WTC11 (cell line): Measurements from ENCODE around the gene KIF5A. TPM values are rescaled to one million over a fixed set of nuclear protein-coding genes. Genes with fewer than 3 reads are reported as not detected.

Experiments used
- ATAC-seq: fragments of 200-7000 bp; cut with Tn5 transposase; 2 replicates; pipeline ENCODE4 v1.10.0; 2021; ENCODE audit warnings: mild to moderate bottlenecking, moderate library complexity
- CTCF ChIA-PET: fragments of 300-600 bp; sonication (Branson Sonifier 250); formaldehyde crosslinking; loops from one replicate; lab custom pipeline; 2021; ENCODE audit warnings: antibody characterized with exemption; lab: Charles Lee
- POLR2A ChIA-PET: fragments of 350-600 bp; sonication (Branson Sonifier 250); formaldehyde crosslinking; loops from one replicate; lab custom pipeline; 2021; ENCODE audit warnings: antibody characterized with exemption; lab: Charles Lee
- DNase-seq: peaks from one replicate; pipeline ENCODE4 v3.0.0; 2021; ENCODE audit warnings: low spot score
- H3K27ac Mint-ChIP-seq: 2 replicates; pipeline ENCODE4 v1.8.0; 2021; ENCODE audit warnings: mixed read lengths
- H3K27me3 Mint-ChIP-seq: 2 replicates; pipeline ENCODE4 v1.8.0; 2021; ENCODE audit warnings: low read depth, mild to moderate bottlenecking, moderate library complexity, mixed read lengths
- H3K36me3 Mint-ChIP-seq: 2 replicates; pipeline ENCODE4 v1.8.0; 2021; ENCODE audit warnings: mixed read lengths
- H3K4me1 Mint-ChIP-seq: 2 replicates; pipeline ENCODE4 v1.8.0; 2022; ENCODE audit warnings: mixed read lengths
- H3K4me3 Mint-ChIP-seq: 2 replicates; pipeline ENCODE4 v1.8.0; 2021; ENCODE audit warnings: mild to moderate bottlenecking, moderate library complexity, mixed read lengths
- H3K9me3 Mint-ChIP-seq: 2 replicates; pipeline ENCODE4 v1.8.0; 2021; ENCODE audit warnings: mixed read lengths
- CDX4 ChIP-seq: fragments of 250-450 bp; sonication (Bioruptor Pico); IDR thresholded peaks from 2 replicates; pipeline ENCODE4 v1.9.0; 2021; ENCODE audit warnings: moderate library complexity, mild to moderate bottlenecking, inconsistent platforms, borderline replicate concordance
- CREB1 ChIP-seq: sonication (generic); formaldehyde crosslinking; IDR thresholded peaks from 2 replicates; pipeline ENCODE4 v1.8.0; 2023; ENCODE audit warnings: mild to moderate bottlenecking, missing genetic modification reagents
- CREM ChIP-seq: sonication (generic); formaldehyde crosslinking; IDR thresholded peaks from 2 replicates; pipeline ENCODE4 v1.8.1; 2022; ENCODE audit warnings: mild to moderate bottlenecking, missing genetic modification reagents, moderate library complexity
- EMX1 ChIP-seq: fragments of 250-450 bp; sonication (Bioruptor Pico); IDR thresholded peaks from 2 replicates; pipeline ENCODE4 v1.8.0; 2021; ENCODE audit warnings: mild to moderate bottlenecking
- ESRRA ChIP-seq: sonication (generic); formaldehyde crosslinking; IDR thresholded peaks from 2 replicates; pipeline ENCODE4 v1.8.1; 2022; ENCODE audit warnings: mild to moderate bottlenecking, missing genetic modification reagents, borderline replicate concordance
- IRF2 ChIP-seq: sonication (generic); formaldehyde crosslinking; IDR thresholded peaks from 2 replicates; pipeline ENCODE4 v1.8.0; 2022; ENCODE audit warnings: low read depth, missing genetic modification reagents, borderline replicate concordance
- ZNF138 ChIP-seq: sonication (generic); formaldehyde crosslinking; conservative IDR thresholded peaks from 2 replicates; pipeline ENCODE4 v1.8.1; 2022; ENCODE audit warnings: mild to moderate bottlenecking, moderate library complexity, missing genetic modification reagents
- ZNF423 ChIP-seq: fragments of 250-450 bp; sonication (Bioruptor Pico); IDR thresholded peaks from 2 replicates; pipeline ENCODE4 v2.1.2; 2022; ENCODE audit warnings: mild to moderate bottlenecking, moderate library complexity
- total RNA-seq: library from RNA; stranded (reverse); gene quantifications from 3 replicates; pipeline ENCODE4 v1.2.3, GENCODE V29; 2021
- TF ChIP-seq, protein P1 (sequence below): sonication (generic); formaldehyde crosslinking; IDR thresholded peaks from 2 replicates; pipeline ENCODE4 v1.8.0; 2022; ENCODE audit warnings: mild to moderate bottlenecking, missing genetic modification reagents
- TF ChIP-seq, protein P2 (sequence below): fragments of 250-450 bp; sonication (Bioruptor Pico); IDR thresholded peaks from 2 replicates; pipeline ENCODE4 v1.9.0; 2021; ENCODE audit warnings: mild to moderate bottlenecking
- TF ChIP-seq, protein P3 (sequence below): fragments of 250-450 bp; sonication (Bioruptor Pico); IDR thresholded peaks from 2 replicates; pipeline ENCODE4 v1.9.0; 2021; ENCODE audit warnings: mild to moderate bottlenecking, borderline replicate concordance
- TF ChIP-seq, protein P4 (sequence below): sonication (generic); formaldehyde crosslinking; IDR thresholded peaks from 2 replicates; pipeline ENCODE4 v1.8.1; 2022; ENCODE audit warnings: missing genetic modification reagents, borderline replicate concordance

KIF5A gene
- total RNA-seq, 1 experiment from 2014 or later = 16.1 TPM

GRCh38 chr12:57623811-57624390, 74.1 kb downstream of the KIF5A start:
- Mint-ChIP-seq H3K27ac (no peak overlapping the region), H3K4me1 (peaks cover 37% of the 10 kb centered on the region), H3K27me3 (peaks cover 100% of the 10 kb centered on the region), H3K4me3 (no peak overlapping the region), H3K36me3 (peaks cover under 1% of the 10 kb centered on the region; the same call in 1 of the 2 replicates), H3K9me3 (no peaks in the 10 kb centered on the region)
- POLR2A ChIA-PET = no interaction called here
- TF ChIP-seq CREB1 (CRISPR knock-in tag) (no peak), CDX4 (CRISPR knock-in tag) (no peak), ESRRA (CRISPR knock-in tag) (no peak), CREM (no peak), IRF2 (no peak), ZNF138 (no peak), ZNF423 (CRISPR knock-in tag) (no peak), EMX1 (no peak)
- TF ChIP-seq, protein P1, sequence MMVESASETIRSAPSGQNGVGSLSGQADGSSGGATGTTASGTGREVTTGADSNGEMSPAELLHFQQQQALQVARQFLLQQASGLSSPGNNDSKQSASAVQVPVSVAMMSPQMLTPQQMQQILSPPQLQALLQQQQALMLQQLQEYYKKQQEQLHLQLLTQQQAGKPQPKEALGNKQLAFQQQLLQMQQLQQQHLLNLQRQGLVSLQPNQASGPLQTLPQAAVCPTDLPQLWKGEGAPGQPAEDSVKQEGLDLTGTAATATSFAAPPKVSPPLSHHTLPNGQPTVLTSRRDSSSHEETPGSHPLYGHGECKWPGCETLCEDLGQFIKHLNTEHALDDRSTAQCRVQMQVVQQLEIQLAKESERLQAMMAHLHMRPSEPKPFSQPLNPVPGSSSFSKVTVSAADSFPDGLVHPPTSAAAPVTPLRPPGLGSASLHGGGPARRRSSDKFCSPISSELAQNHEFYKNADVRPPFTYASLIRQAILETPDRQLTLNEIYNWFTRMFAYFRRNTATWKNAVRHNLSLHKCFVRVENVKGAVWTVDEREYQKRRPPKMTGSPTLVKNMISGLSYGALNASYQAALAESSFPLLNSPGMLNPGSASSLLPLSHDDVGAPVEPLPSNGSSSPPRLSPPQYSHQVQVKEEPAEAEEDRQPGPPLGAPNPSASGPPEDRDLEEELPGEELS = no peak
- TF ChIP-seq, protein P2, sequence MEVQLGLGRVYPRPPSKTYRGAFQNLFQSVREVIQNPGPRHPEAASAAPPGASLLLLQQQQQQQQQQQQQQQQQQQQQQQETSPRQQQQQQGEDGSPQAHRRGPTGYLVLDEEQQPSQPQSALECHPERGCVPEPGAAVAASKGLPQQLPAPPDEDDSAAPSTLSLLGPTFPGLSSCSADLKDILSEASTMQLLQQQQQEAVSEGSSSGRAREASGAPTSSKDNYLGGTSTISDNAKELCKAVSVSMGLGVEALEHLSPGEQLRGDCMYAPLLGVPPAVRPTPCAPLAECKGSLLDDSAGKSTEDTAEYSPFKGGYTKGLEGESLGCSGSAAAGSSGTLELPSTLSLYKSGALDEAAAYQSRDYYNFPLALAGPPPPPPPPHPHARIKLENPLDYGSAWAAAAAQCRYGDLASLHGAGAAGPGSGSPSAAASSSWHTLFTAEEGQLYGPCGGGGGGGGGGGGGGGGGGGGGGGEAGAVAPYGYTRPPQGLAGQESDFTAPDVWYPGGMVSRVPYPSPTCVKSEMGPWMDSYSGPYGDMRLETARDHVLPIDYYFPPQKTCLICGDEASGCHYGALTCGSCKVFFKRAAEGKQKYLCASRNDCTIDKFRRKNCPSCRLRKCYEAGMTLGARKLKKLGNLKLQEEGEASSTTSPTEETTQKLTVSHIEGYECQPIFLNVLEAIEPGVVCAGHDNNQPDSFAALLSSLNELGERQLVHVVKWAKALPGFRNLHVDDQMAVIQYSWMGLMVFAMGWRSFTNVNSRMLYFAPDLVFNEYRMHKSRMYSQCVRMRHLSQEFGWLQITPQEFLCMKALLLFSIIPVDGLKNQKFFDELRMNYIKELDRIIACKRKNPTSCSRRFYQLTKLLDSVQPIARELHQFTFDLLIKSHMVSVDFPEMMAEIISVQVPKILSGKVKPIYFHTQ (CRISPR knock-in tag) = no peak
- TF ChIP-seq, protein P3, sequence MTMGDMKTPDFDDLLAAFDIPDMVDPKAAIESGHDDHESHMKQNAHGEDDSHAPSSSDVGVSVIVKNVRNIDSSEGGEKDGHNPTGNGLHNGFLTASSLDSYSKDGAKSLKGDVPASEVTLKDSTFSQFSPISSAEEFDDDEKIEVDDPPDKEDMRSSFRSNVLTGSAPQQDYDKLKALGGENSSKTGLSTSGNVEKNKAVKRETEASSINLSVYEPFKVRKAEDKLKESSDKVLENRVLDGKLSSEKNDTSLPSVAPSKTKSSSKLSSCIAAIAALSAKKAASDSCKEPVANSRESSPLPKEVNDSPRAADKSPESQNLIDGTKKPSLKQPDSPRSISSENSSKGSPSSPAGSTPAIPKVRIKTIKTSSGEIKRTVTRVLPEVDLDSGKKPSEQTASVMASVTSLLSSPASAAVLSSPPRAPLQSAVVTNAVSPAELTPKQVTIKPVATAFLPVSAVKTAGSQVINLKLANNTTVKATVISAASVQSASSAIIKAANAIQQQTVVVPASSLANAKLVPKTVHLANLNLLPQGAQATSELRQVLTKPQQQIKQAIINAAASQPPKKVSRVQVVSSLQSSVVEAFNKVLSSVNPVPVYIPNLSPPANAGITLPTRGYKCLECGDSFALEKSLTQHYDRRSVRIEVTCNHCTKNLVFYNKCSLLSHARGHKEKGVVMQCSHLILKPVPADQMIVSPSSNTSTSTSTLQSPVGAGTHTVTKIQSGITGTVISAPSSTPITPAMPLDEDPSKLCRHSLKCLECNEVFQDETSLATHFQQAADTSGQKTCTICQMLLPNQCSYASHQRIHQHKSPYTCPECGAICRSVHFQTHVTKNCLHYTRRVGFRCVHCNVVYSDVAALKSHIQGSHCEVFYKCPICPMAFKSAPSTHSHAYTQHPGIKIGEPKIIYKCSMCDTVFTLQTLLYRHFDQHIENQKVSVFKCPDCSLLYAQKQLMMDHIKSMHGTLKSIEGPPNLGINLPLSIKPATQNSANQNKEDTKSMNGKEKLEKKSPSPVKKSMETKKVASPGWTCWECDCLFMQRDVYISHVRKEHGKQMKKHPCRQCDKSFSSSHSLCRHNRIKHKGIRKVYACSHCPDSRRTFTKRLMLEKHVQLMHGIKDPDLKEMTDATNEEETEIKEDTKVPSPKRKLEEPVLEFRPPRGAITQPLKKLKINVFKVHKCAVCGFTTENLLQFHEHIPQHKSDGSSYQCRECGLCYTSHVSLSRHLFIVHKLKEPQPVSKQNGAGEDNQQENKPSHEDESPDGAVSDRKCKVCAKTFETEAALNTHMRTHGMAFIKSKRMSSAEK (CRISPR knock-in tag) = no peak
- TF ChIP-seq, protein P4, sequence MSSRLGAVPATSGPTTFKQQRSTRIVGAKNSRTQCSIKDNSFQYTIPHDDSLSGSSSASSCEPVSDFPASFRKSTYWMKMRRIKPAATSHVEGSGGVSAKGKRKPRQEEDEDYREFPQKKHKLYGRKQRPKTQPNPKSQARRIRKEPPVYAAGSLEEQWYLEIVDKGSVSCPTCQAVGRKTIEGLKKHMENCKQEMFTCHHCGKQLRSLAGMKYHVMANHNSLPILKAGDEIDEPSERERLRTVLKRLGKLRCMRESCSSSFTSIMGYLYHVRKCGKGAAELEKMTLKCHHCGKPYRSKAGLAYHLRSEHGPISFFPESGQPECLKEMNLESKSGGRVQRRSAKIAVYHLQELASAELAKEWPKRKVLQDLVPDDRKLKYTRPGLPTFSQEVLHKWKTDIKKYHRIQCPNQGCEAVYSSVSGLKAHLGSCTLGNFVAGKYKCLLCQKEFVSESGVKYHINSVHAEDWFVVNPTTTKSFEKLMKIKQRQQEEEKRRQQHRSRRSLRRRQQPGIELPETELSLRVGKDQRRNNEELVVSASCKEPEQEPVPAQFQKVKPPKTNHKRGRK = no peak
- CTCF ChIA-PET = interaction anchor here (1.7 to 1.8 kb wide), 2 partner anchors 9 to 40 kb away, joined by 6 to 7 read pairs; partner anchors contain the start of gene B4GALNT1
- ATAC-seq (no peak), DNase-seq (no peak)
